NCI-H146 (cell line): Measurements from ENCODE around the gene THOC6.

ENCODE experiments used
- DNase-seq: peaks from one replicate; lab custom pipeline; 2025; lab: John Stamatoyannopoulos, UW

THOC6 gene

GRCh38 chr16:3023669-3024478 lies at the start of gene THOC6, which contains the start of gene HCFC1R1:
THOC6 (plus strand) TSS chr16:3024035; CDS start chr16:3024327, 292 bp downstream.
HCFC1R1 (minus strand) TSS chr16:3023942; CDS start chr16:3023941, 1 bp downstream.
- DNase-seq, result peak; percentile 98

- no peak for DNase-seq
These were observed 49.3 kb upstream of the THOC6 start for GRCh38 chr16:2974319-2975056.

GRCh38 chr16:2975161-2975795 lies 48.6 kb upstream of the THOC6 start:
- no peak for DNase-seq

GRCh38 chr16:2976201-2976600 lies 47.6 kb upstream of the THOC6 start:
- no peak for DNase-seq

- DNase-seq, result no peak
These were observed 47.2 kb upstream of the THOC6 start for GRCh38 chr16:2976673-2977072.

- DNase-seq, result no peak
These were observed 46.4 kb upstream of the THOC6 start for GRCh38 chr16:2977440-2977839.

DNA sequence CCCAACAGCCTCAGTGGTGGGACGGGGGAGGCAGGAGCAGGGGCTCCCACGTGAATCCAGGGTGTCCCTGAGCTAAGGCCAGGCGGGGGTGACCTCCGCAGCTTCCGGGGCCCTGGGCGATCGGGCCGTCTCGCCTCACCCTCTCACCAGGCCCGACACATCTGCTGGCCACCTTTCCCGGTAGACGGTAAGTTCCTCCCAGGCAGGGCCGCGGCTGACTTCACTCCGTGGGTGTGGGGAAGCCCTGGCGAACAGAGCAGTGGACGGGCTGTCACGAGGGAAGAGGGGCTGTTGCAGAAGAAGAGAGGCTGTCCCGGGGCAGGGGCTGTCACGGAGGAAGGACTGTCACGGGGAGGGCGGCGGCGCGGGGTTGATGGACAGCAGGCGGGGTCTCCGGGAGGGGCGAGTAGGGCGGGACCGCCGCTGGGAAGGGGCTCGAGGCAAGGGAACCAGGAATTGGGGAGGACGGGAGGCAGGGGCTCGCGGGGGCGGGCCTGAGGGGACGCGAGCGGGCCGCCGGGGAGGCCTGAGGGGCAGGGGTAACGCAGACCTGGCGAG lies 44.1 kb upstream of the THOC6 start:
- peak; percentile 38 for DNase-seq

DNA sequence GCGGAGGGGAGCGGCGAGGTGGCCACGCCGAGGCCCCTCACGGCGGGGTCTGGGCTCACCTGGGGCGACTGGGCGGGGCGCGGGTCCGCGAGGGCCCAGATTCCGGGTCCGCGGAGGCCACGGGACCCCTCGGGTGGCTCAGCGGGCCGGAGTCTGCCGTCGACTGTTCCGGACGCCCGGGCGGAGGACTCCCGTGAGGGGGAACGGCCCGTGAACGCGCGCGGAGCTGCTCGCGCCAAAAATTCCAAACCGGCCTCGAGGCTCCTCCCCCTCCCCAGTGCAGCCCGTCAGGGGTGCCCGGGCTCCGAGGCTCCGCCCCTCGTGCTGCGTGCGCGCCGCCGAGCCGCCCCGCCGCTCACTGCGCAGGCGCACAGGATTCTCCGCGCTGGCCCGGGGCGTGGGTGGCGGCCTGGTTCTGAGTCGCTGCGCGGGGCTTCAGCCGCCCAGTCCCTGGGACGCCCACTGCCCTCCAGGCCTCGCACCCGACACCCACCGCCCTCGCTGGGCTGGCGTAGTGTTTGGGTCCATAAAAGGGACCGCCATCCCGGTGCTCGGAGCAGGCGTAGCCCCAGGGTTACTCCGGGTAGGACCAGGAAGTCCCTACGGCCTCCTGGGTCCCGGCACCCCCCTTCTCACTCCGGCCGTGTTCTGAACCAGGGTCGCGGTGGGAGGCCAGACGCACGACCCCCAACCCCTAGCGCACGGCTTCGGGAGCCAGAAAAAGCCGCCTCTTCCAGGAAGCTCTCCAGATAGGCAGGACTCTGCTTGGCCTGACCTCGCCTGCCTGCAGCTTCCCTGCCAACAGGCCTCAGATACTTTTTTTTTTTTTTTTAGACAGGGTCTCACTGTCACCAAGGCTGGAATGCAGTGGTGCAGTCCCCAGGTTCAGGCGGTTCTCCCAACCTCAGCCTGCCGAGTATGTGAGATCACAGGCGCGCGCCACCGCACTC lies 43.3 kb upstream of the THOC6 start, which contains the start of gene PKMYT1:
PKMYT1 (minus strand) TSS at position 220 of the 950 bp plus-strand sequence. CDS start 789 bp downstream, outside the sequence.
- DNase-seq, result peak; percentile 92

DNA sequence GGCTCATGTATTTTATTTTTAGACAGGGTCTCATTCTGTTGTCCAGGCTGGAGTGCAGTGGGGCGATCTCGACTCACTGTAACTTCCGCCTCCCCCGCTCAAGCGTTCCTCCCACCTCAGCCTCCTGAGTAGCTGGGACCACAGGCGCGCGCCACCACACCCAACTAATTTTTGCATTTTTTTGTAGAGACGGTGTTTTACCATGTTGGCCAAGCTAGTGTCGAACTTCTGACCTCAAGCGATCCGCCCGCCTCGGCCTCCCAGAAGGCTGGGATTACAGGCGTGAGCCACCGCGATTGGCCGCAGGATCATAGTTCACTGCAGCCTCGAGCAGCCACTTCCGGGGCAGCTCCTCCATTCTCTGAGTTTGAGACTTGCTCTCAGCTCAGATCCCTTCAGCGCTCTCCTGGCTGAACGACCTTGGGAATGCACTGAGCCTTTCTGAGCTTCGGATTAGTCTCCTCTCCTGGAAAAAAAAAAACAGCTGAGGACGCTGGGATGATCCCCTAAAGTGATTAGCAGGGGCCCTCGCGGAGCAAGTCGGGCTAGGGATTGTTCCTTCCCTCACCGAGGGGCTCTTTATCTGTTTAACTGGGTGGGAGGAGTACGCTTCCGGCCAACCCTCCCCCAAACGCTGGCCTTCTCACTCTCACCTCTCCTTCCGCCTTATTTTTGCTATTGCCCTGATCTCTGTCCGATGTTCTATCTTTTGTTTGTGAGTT lies 42.5 kb upstream of the THOC6 start:
- no peak for DNase-seq

DNA sequence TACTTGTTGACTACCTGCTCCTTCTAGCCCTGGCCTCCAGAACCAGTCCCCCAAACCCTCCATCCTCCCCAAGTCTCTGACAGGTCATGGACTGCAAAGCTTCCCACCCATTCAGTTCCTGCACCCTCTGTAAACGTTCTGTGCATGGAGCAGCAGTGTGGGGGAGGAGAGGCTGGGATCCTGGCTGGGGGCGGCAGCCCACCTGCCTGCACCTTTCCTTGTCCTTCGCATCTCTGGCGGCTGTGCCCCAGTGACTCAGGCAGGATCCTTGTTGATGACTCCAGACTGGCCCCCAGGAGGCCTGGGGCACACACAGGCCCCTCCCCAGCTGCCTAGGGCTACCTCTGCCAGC lies 42.0 kb upstream of the THOC6 start:
- DNase-seq, result no peak

GRCh38 chr16:2982402-2982801 lies 41.4 kb upstream of the THOC6 start:
- no peak for DNase-seq

GRCh38 chr16:2983706-2984136 lies 40.1 kb upstream of the THOC6 start:
- peak; percentile 81 for DNase-seq

- DNase-seq, result no peak
These were observed 38.4 kb upstream of the THOC6 start for GRCh38 chr16:2985462-2985861.

- DNase-seq, result no peak
These were observed 37.9 kb upstream of the THOC6 start for GRCh38 chr16:2985893-2986355.

GRCh38 chr16:2986623-2987188 lies 37.1 kb upstream of the THOC6 start:
- DNase-seq, result no peak

DNA sequence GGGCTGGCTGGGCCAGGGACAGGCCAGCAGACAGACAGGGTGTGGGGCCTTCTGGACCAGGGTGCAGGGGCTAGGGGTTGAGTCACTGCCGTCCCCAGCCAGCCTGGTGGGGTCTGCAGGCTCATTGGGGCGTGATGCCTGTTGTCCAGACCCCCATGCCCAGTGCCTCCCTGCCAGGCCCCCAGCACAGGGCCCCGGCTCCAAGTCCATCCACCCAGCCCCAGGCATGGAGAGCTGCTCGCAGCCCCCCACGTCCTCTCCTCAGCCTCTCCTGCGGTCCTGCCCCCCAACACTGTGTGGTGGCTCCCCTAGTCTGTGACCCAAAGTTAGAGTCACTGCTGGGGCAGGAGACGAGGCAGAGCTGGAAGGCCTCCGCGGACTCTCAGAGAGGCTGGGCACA lies 36.5 kb upstream of the THOC6 start:
- DNase-seq, result no peak

DNA sequence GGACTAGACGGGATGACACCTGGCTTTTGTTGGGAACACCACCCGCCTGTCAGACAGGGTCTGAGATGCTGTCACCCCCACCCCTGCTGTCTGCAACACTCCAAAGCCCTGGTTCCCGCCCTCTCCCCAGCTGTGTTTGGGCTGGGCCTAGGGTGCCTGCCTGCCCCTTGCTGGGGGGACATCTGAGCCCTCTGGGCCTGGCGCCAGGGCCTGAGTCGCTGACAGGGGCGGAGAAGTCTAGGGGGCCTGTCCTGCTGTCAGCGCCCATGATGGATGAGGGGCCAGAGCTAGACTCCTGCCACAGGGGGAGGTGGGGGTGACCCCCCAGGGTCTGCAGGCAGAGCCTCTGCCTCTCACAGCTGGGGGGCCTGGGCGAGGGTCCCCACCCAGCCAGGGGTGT lies 36.0 kb upstream of the THOC6 start:
- peak; percentile 28 for DNase-seq

DNA sequence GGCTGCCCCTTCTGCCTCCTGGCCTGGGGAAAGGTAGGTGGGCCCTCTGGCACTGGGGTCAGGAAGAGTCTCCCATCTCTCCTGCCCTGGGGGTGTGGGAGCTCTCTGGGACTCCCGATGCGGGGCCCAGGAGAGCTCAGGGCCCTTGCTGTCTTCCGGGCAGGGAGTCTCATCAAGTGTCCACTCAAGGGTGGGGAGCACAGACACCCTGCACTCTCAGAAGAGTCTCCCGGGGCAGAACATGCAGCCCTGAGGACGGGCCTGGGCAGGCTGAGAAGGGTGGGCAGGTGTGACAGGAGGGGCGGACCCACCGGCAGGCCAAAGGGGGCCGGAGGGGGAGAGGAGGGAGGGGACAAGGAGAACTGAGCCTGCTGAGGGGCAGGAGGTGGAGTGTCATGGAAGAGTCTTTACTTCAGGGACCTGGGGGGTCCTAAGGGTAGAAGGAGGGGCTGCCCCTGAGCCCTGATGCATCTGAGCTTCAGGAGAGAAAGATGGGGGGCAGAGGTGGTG lies 35.2 kb upstream of the THOC6 start:
- no peak for DNase-seq

- no peak for DNase-seq
These were observed 32.9 kb upstream of the THOC6 start for GRCh38 chr16:2990891-2991290.
